NT2/D1 (cell line): Measurements from ENCODE around the gene ITGA7.

ENCODE experiments used
- SUZ12 ChIP-seq: IDR thresholded peaks from 2 replicates; pipeline ENCODE4 v1.6.1; 2011; ENCODE audit not compliant: insufficient read length, insufficient read depth; ENCODE audit errors: extremely low read depth
- YY1 ChIP-seq: IDR thresholded peaks from 2 replicates; pipeline ENCODE4 v1.6.1; 2011; ENCODE audit not compliant: insufficient read length, insufficient read depth

DNA sequence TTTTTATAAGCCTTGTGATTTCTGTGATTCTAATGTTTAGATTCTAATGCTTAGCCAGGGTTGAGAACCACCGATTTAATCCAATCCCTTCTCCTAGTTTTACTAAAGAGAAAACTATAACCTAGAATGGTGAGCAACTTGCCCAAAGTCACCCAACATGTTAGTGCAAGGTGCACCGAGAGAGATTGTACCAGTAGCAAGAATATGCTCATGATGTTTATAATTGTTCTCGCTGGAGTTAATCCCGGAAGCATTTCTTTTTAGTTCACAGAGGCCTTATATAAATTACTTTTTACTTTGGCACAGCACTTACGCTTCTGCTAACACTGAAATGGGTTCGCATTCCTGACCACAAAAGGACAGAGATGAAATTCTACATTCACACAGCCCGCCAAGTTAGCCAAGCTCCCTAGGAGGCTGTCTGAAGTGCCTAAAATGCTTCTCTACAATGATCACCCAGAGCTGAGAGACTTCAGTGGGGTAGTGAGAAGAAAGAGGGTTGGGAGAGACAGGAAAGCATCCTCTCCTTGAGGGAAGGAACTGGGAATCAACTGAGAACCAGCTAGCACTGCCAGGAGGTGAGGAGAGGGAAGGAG, 7.6 kb upstream of the ITGA7 start:
- TF ChIP-seq SUZ12 (no peak), YY1 (no peak)
